HUES6 (cell line): ENCODE results near the gene STIP1.

Experiments
- H3K27ac ChIP-seq: 2 replicates; pipeline ENCODE4 v1.7.0; 2013; ENCODE audit warnings: low read depth, mild to moderate bottlenecking, low read length, inconsistent platforms
- H3K27me3 ChIP-seq: 2 replicates; pipeline ENCODE4 v1.6.1; 2013; ENCODE audit warnings: low read length; ENCODE audit not compliant: control insufficient read depth, insufficient read depth
- H3K36me3 ChIP-seq: 2 replicates; pipeline ENCODE4 v1.6.1; 2013; ENCODE audit warnings: low read length; ENCODE audit not compliant: control insufficient read depth, insufficient read depth
- H3K4me1 ChIP-seq: 2 replicates; pipeline ENCODE4 v1.6.1; 2013; ENCODE audit warnings: low read length; ENCODE audit not compliant: control insufficient read depth, insufficient read depth
- H3K4me3 ChIP-seq: 2 replicates; pipeline ENCODE4 v1.5.1; 2013; ENCODE audit warnings: low read depth, low read length
- H3K9ac ChIP-seq: one replicate; pipeline ENCODE4 v1.6.1; 2013; ENCODE audit warnings: mild to moderate bottlenecking, low read length
- H3K9me3 ChIP-seq: 2 replicates; pipeline ENCODE4 v1.6.1; 2013; ENCODE audit warnings: low read depth, low read length; ENCODE audit not compliant: control insufficient read depth, insufficient read depth

STIP1 gene

DNA sequence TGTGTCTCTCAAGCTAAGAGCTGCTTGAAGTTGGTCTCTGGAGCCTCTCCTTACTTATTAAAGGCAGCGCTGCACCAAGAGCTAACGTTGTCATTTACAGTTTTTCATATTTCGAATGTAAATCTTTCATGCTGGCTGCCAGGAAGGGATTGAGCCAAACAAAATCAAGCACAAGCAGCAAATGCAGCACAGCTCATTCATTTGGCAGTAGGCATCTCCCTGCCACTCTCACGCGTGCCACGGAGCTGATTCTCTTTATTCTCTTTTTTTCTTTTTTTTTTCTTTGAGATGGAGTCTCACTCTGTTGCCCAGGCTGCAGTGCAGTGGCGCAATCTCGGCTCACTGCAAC lies 47.0 kb downstream of the STIP1 start:
- H3K4me1 ChIP-seq, result peaks cover 11% of the 10 kb centered on the region
- no peak overlapping the region for H3K9ac ChIP-seq

GRCh38 chr11:64233913-64234586 lies 48.1 kb downstream of the STIP1 start, which contains the start of gene VEGFB:
TSS of gene VEGFB (plus strand) at chr11:64234584. CDS start at chr11:64234834, 250 bp downstream.
- Histone ChIP-seq H3K27ac (no peak within 1 kb of the TSS), H3K27me3 (peaks cover 3% of the 10 kb centered on the region; the same call in 1 of the 2 replicates), H3K9me3 (no peaks in the 10 kb centered on the region), H3K36me3 (peaks cover 18% of the 10 kb centered on the region), H3K4me3 (peak within 1 kb of the TSS; percentile 82), H3K9ac (peak within 1 kb of the TSS; percentile 63), H3K4me1 (peaks cover 11% of the 10 kb centered on the region)

More for the DNA sequence above, 47.0 kb downstream of the STIP1 start:
- no peak overlapping the region for H3K4me3 ChIP-seq
- peaks cover 7% of the 10 kb centered on the region; the same call in 1 of the 2 replicates for H3K36me3 ChIP-seq
- H3K27ac ChIP-seq, result no peak overlapping the region
- peaks cover 3% of the 10 kb centered on the region; the same call in 1 of the 2 replicates for H3K27me3 ChIP-seq
- H3K9me3 ChIP-seq, result no peaks in the 10 kb centered on the region

DNA sequence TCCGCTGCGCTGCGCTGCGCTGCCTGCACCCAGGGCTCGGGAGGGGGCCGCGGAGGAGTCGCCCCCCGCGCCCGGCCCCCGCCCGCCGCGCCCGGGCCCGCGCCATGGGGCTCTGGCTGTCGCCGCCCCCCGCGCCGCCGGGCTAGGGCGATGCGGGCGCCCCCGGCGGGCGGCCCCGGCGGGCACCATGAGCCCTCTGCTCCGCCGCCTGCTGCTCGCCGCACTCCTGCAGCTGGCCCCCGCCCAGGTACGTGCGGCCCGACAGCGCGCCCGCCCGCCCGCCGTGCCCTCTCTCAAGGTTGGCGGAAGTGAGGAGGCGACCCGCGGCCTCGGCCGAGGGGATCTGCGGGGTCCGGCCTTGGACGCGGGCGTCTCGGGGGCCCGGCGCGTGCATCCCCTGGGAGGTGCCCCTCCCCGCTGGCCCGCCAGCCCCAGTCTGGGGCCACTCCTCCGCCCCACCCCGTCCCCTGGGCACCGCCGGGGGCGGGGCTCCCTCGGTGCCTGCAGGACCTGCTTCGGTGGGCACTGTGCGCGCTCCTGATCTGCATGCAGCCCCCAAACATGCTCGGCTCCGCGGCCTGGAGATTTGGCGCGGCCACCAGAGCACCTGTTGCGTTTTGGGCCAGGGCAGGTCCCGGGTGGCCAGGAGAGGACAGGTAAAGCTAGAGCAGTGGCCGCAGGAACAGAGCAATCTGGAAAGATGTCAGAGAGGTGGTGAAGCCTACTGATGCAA lies 48.8 kb downstream of the STIP1 start:
- H3K27ac ChIP-seq, result no peak overlapping the region

DNA sequence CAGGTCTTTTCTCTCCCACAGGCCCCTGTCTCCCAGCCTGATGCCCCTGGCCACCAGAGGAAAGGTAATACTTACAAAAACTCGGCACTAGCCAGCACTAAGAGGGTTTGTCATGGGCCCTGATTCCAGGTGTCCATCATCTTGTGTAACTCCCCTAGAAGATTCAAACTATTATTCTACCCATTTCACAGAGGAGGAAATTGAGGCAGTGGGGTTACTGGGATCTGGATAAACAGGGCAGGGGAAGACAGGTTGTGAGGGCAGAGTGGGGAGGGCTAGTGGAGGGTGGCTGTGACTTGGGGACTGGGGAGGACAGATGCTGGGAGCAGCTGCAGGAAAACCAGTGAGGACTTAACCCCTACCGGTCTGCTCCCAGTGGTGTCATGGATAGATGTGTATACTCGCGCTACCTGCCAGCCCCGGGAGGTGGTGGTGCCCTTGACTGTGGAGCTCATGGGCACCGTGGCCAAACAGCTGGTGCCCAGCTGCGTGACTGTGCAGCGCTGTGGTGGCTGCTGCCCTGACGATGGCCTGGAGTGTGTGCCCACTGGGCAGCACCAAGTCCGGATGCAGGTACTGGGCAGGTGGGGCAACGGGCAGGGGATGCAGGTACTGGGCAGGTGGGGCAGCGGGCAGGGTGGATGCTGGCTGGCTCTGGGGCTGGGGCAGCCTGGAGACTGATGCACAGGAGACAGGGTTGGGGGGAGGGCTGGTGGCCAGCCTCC lies 49.6 kb downstream of the STIP1 start:
- H3K9me3 ChIP-seq, result no peaks in the 10 kb centered on the region
- no peak overlapping the region for H3K27ac ChIP-seq
- peak overlapping the region; percentile 82 for H3K4me3 ChIP-seq
- peaks cover 15% of the 10 kb centered on the region for H3K4me1 ChIP-seq
- peaks cover 3% of the 10 kb centered on the region; the same call in 1 of the 2 replicates for H3K27me3 ChIP-seq
- H3K9ac ChIP-seq, result peak overlapping the region; percentile 17
- peaks cover 19% of the 10 kb centered on the region for H3K36me3 ChIP-seq

More for the DNA sequence above, 48.8 kb downstream of the STIP1 start:
- H3K9ac ChIP-seq, result peak overlapping the region; percentile 17
- H3K9me3 ChIP-seq, result no peaks in the 10 kb centered on the region
- H3K4me1 ChIP-seq, result peaks cover 8% of the 10 kb centered on the region
- H3K27me3 ChIP-seq, result peaks cover 3% of the 10 kb centered on the region; the same call in 1 of the 2 replicates
- H3K4me3 ChIP-seq, result peak overlapping the region; percentile 82
- H3K36me3 ChIP-seq, result peaks cover 19% of the 10 kb centered on the region

- peaks cover 16% of the 10 kb centered on the region for H3K4me1 ChIP-seq
- no peak overlapping the region for H3K27ac ChIP-seq
- peaks cover 19% of the 10 kb centered on the region for H3K36me3 ChIP-seq
- no peak overlapping the region for H3K4me3 ChIP-seq
- peaks cover 3% of the 10 kb centered on the region; the same call in 1 of the 2 replicates for H3K27me3 ChIP-seq
- H3K9ac ChIP-seq, result no peak overlapping the region
- H3K9me3 ChIP-seq, result no peaks in the 10 kb centered on the region
Observed at GRCh38 chr11:64237484-64237951, 51.5 kb downstream of the STIP1 start.

- Histone ChIP-seq H3K4me3 (no peak overlapping the region), H3K27ac (no peak overlapping the region), H3K36me3 (peaks cover 21% of the 10 kb centered on the region), H3K9me3 (no peaks in the 10 kb centered on the region), H3K4me1 (peaks cover 20% of the 10 kb centered on the region), H3K27me3 (no peaks in the 10 kb centered on the region), H3K9ac (no peak overlapping the region)
Observed at GRCh38 chr11:64238076-64238475, 52.1 kb downstream of the STIP1 start.

GRCh38 chr11:64238999-64239398 lies 53.0 kb downstream of the STIP1 start:
- Histone ChIP-seq H3K9me3 (no peaks in the 10 kb centered on the region), H3K36me3 (peaks cover 30% of the 10 kb centered on the region), H3K4me1 (peaks cover 18% of the 10 kb centered on the region), H3K27ac (no peak overlapping the region), H3K27me3 (no peaks in the 10 kb centered on the region), H3K4me3 (no peak overlapping the region), H3K9ac (no peak overlapping the region)

DNA sequence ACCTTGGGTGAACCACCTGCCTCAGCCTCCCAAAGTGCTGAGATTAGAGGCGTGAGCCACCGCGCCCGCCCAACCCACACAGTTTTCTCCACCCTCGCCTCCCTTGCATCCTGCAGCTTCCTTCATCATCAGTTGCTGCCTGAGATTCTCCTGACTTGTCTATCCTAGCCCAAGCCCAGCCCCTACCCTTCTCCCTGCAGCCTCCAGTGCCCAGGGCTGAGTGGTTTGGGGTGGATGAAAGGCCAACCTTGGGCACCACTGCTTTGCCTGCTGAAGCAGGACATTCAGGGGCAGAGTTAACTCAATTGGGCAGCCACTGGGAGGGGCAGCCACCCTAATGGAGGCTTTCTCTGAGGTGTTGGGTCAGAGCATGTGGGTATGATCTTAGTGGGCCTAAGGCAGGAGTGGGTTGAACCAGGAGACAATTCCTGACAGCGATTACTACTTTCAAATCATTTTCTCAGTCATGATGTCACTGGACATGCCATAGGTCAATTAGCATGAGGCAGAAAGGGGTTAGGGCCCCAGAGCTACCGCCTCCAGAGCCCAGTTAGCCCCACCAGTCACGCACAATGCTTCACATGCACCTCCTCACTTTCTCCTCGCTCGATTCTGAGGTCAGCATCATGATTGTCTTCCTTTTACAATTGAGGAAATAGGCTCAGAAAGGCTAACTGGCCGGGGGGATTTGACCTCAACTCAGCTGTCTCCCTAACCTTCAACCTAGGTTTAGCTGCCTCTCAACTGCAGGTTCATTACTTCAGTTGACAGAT lies 53.9 kb downstream of the STIP1 start:
- H3K4me1 ChIP-seq, result peaks cover 18% of the 10 kb centered on the region
- H3K36me3 ChIP-seq, result peaks cover 34% of the 10 kb centered on the region
- no peaks in the 10 kb centered on the region for H3K9me3 ChIP-seq
- no peaks in the 10 kb centered on the region for H3K27me3 ChIP-seq
- H3K9ac ChIP-seq, result peak overlapping the region; percentile 92
- H3K4me3 ChIP-seq, result peak overlapping the region; percentile 95
- H3K27ac ChIP-seq, result peak overlapping the region; percentile 95

DNA sequence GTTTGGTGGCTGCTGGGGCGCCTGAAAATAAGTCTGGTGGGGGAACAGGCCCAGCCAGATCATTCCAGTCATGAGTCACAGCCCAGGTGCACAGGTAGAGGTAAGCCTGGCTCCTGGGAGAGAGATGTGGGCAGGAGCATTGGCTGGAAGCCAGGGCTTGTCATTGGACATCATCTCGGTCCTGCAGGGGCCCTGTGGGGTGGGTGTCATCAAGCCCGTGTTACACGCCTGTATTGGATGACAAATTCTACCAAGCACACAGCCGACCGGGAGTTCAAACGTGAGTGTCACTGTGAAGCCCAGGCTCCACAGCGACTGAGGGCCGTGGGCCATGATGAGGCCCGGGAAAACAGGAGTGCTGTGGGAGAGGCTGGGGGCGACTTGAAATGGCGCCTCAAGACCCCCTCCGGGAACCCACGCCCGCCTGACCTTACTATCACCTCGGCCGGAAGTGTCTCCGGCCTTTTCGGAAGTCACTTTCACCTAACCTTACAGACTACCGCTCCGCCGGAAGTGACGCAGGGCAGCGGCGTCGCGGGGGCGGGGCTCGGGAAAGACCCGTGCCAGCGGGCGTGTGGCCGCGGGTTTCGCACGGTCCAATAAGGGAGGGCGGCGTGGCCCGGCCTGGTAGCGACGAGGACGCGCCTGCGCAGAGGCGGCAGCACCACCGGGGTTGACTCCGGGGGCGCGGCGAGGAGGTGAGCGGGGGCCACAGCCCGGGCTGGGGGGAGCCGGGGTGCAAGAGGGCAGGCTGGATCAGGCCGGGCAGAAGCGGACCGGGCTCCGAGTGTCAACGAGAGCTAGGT lies 54.7 kb downstream of the STIP1 start, which contains the start of gene FKBP2:
Gene FKBP2, plus strand, starts transcription at position 661 of the 806 bp plus-strand sequence. CDS start 1,293 bp downstream, outside the sequence.
- Histone ChIP-seq H3K27me3 (no peaks in the 10 kb centered on the region), H3K36me3 (peaks cover 37% of the 10 kb centered on the region), H3K4me1 (peaks cover 23% of the 10 kb centered on the region), H3K9me3 (no peaks in the 10 kb centered on the region), H3K4me3 (peak within 1 kb of the TSS; percentile 95), H3K9ac (peak within 1 kb of the TSS; percentile 92), H3K27ac (peak within 1 kb of the TSS; percentile 95)

DNA sequence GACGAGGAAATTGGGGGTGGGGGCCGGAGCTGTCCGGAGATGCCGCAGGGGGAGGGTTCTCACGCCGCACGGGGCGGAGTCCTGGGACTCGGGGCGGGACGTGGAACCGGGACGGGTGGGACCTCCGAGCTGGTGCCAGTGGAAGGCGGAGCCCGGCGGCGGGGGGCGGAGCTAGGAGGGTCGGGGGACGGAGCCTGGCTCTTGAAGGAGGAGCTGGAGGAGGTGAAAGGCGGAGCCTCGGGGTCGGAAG lies 55.2 kb downstream of the STIP1 start:
- Histone ChIP-seq H3K4me3 (peak overlapping the region; percentile 95), H3K9ac (peak overlapping the region; percentile 92), H3K36me3 (peaks cover 37% of the 10 kb centered on the region), H3K27ac (peak overlapping the region; percentile 95), H3K27me3 (no peaks in the 10 kb centered on the region), H3K9me3 (no peaks in the 10 kb centered on the region), H3K4me1 (peaks cover 23% of the 10 kb centered on the region)
